PFSK-1 (cell line): Measurements from ENCODE around the gene S100A14.

Source experiments
- FOXP2 ChIP-seq: optimal IDR thresholded peaks from 2 replicates; pipeline ENCODE3; 2011; ENCODE audit warnings: borderline replicate concordance, control low read depth, inconsistent platforms; ENCODE audit not compliant: insufficient read depth; ENCODE audit errors: extremely low read length, extremely low read depth
- POLR2AphosphoS5 ChIP-seq: IDR thresholded peaks from 2 replicates; pipeline ENCODE4 v1.6.1; 2012; ENCODE audit warnings: low read depth, mild to moderate bottlenecking, control low read depth, low read length, moderate library complexity
- REST ChIP-seq, 2 experiments: IDR thresholded peaks; 2 replicates each; pipeline versions ENCODE4 v1.6.1 to v1.8.0; 2011 to 2012; ENCODE audit warnings: low read depth in 2 of 2, low read length in 2 of 2, control low read depth in 1 of 2, inconsistent platforms in 1 of 2, mild to moderate bottlenecking in 1 of 2, moderate library complexity in 1 of 2; ENCODE audit not compliant: insufficient read depth in 1 of 2
- SIN3A ChIP-seq: IDR thresholded peaks from 2 replicates; pipeline ENCODE4 v1.6.1; 2012; ENCODE audit warnings: mild to moderate bottlenecking, low read length, moderate library complexity, borderline replicate concordance; ENCODE audit not compliant: insufficient read depth
- TAF1 ChIP-seq: IDR thresholded peaks from 2 replicates; pipeline ENCODE4 v1.6.1; 2012; ENCODE audit warnings: low read length, control low read depth, borderline replicate concordance; ENCODE audit not compliant: insufficient read depth

S100A14 gene

GRCh38 chr1:153614189-153614900 is 1.8 kb downstream of the S100A14 start:
- TF ChIP-seq POLR2AphosphoS5 (no peak), REST (IDR thresholded peaks at IDR 0.05; ENCODE audit: insufficient read depth in 1 of 2, low read depth in 2 of 2, low read length in 2 of 2) (no peak), TAF1 (no peak), FOXP2 (no peak), SIN3A (no peak)

- TF ChIP-seq REST (IDR thresholded peaks at IDR 0.05; ENCODE audit: insufficient read depth in 1 of 2, low read depth in 2 of 2, low read length in 2 of 2), result no peak
- no peak for TF ChIP-seq POLR2AphosphoS5
- TF ChIP-seq TAF1, result no peak
- TF ChIP-seq FOXP2, result no peak
- no peak for TF ChIP-seq SIN3A
These were observed 2.7 kb downstream of the S100A14 start for GRCh38 chr1:153613406-153613805.

GRCh38 chr1:153612755-153613331 is 3.3 kb downstream of the S100A14 start, which contains the start of gene S100A16:
S100A16 (minus strand) TSS chr1:153613137; CDS start chr1:153608151, 4,986 bp downstream.
- no peak for TF ChIP-seq SIN3A
- no peak for TF ChIP-seq FOXP2
- no peak for TF ChIP-seq POLR2AphosphoS5
- TF ChIP-seq TAF1, result no peak
- no peak for TF ChIP-seq REST (IDR thresholded peaks at IDR 0.05; ENCODE audit: insufficient read depth in 1 of 2, low read depth in 2 of 2, low read length in 2 of 2)

GRCh38 chr1:153612111-153612754 is 3.9 kb downstream of the S100A14 start:
- TF ChIP-seq FOXP2 (no peak), POLR2AphosphoS5 (no peak), TAF1 (no peak), SIN3A (no peak), REST (IDR thresholded peaks at IDR 0.05; ENCODE audit: insufficient read depth in 1 of 2, low read depth in 2 of 2, low read length in 2 of 2) (no peak)
